Frontal cortex (tissue), 4 donors: ENCODE results near the gene FAM200B. TPM values are rescaled to one million over a fixed set of nuclear protein-coding genes. Genes with fewer than 3 reads are reported as not detected.
"Not testable (repeated sequence)": the region's sequence is repeated elsewhere in the genome, so short reads cannot be mapped to it uniquely, and the experiment has no call there.

ENCODE experiments used
- DNase-seq, 2 donors: peaks; one replicate each; pipeline ENCODE4 v3.0.0; 2012; ENCODE audit warnings: low spot score in 2 of 2
- FAIRE-seq: peaks from 2 replicates; lab custom pipeline; 2012; peaks lifted over from hg19 to GRCh38; lab: Jason Lieb, UNC
- total RNA-seq: library from RNA; depleted of rRNA; stranded (reverse); fragments of >200 nt; gene quantifications from one replicate; pipeline ENCODE4 v1.2.3, GENCODE V29; 2014
- donor health status: control.
- donor health status: control.
- donor health status: control.

FAM200B gene
- total RNA-seq, 1 donor from 2014 or later: 91.7 TPM

- FAIRE-seq: no peak
These were observed 37.3 kb downstream of the FAM200B start for GRCh38 chr4:15718959-15719358.

GRCh38 chr4:15719506-15719905 lies 37.9 kb downstream of the FAM200B start:
- no peak for FAIRE-seq
- no peak for DNase-seq

More at GRCh38 chr4:15718959-15719358, 37.3 kb downstream of the FAM200B start:
- no peak for DNase-seq

- FAIRE-seq (no peak), DNase-seq (no peak)
These were observed 39.2 kb downstream of the FAM200B start for GRCh38 chr4:15720851-15721250.

GRCh38 chr4:15725608-15726007 lies 44.0 kb downstream of the FAM200B start:
- DNase-seq: no peak
- FAIRE-seq: no peak

GRCh38 chr4:15729910-15730533 lies 48.4 kb downstream of the FAM200B start:
- FAIRE-seq (peak; percentile 97), DNase-seq (peak; percentile 25 to 58)

- not testable (repeated sequence) for DNase-seq
These were observed 51.4 kb downstream of the FAM200B start for GRCh38 chr4:15733061-15733460.

DNA sequence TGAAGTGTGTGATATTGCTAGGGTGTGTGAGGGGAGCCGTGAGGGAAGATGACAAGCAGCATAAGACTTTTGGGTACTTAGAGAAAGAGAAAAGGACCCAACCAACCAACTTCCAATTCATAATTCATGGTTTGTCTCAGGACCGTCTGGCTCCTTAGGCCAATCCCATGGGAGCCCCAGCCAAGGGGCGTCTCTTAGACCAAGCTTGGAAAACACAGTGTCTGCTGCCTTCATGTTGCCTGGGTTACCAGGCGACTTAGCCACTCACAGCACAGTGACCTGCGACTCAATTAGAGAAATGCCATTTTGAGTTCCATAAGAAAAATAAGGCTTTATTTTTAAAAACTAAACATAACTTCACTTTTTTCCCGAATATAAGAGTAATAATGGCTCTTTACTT lies 53.9 kb downstream of the FAM200B start:
- FAIRE-seq: no peak
- DNase-seq: no peak

More at GRCh38 chr4:15733061-15733460, 51.4 kb downstream of the FAM200B start:
- FAIRE-seq: not testable (repeated sequence)

- no peak for FAIRE-seq
- DNase-seq: no peak
These were observed 55.0 kb downstream of the FAM200B start for GRCh38 chr4:15736514-15737050.

DNA sequence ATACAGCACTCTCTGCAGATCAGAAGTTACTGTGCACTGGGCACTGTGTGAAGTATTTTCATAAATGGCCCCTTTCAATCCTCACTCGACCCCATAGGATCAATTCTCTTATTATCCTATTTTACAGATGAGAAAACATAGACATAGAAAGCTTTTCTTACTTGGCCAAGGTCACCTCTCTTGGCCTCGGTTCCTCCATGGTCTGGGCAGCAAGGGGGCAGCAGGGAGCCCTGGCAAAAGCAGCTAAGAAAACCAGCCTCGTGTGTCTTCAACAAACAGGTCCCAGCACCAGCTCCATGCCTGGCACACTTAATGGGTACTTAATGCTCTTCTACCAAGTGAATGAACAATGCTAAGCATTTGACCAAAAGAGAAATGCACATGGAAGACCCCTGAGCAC lies 55.6 kb downstream of the FAM200B start:
- DNase-seq (no peak), FAIRE-seq (no peak)

DNA sequence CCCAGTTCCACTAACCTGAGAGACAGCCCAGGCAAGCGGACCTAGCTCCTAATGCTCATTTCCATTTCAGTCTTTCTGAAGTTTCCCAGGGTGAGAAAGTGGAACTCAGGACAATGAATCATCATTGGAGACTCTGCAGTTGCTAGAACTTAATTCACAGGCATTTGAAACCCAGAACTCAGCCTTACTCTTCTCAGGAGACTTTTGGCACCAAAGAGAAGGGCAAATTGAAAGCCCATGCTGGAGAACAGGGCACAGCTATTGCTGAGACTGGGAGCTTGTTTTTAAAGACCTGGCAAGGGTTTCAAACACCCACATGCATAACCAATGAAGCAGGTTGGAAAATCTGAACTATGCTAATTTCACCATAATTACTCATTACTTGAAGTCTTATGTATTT lies 57.2 kb downstream of the FAM200B start:
- DNase-seq: no peak

More for the DNA sequence above, 57.2 kb downstream of the FAM200B start:
- no peak for FAIRE-seq

Other genes with a start within 250 kb of the FAM200B start
- gene CC2D2A, start 211.9 kb upstream of the FAM200B start, total RNA-seq: 18.8 TPM
- 219 TPM for gene FBXL5, start 26.5 kb upstream of the FAM200B start, total RNA-seq
- gene BST1, start 21.2 kb downstream of the FAM200B start, total RNA-seq: 4.5 TPM
- 1.6 TPM for gene CD38, start 96.5 kb downstream of the FAM200B start, total RNA-seq